H54 (cell line): Measurements from ENCODE around the gene RERE.
A peak's percentile ranks its signal among the peaks of the same experiment; 100 is the strongest.

ENCODE experiments used
- DNase-seq: peaks from one replicate; pipeline ENCODE4 v3.0.0; 2011; ENCODE audit warnings: low spot score, mixed read lengths; ENCODE audit not compliant: insufficient read length
- FAIRE-seq: peaks from 3 replicates; lab custom pipeline; 2011; peaks lifted over from hg19 to GRCh38; lab: Jason Lieb, UNC
- POLR2A ChIP-seq: IDR thresholded peaks from 2 replicates; pipeline ENCODE4 v1.6.1; 2011; ENCODE audit warnings: low read depth, mild to moderate bottlenecking, low read length

The RERE gene

GRCh38 chr1:8717148-8717547, 100.3 kb downstream of the RERE start:
- TF ChIP-seq POLR2A: no peak
- DNase-seq: no peak
- no peak for FAIRE-seq

GRCh38 chr1:8716238-8716637, 101.2 kb downstream of the RERE start:
- no peak for DNase-seq
- no peak for TF ChIP-seq POLR2A
- no peak for FAIRE-seq

- DNase-seq: no peak
- no peak for TF ChIP-seq POLR2A
- FAIRE-seq: no peak
These were observed 103.3 kb downstream of the RERE start for GRCh38 chr1:8714173-8714572.

GRCh38 chr1:8712413-8713231, 104.8 kb downstream of the RERE start:
- DNase-seq (no peak), FAIRE-seq (peak; percentile 66)
- TF ChIP-seq POLR2A: no peak

GRCh38 chr1:8711873-8712412, 105.5 kb downstream of the RERE start:
- FAIRE-seq: no peak
- no peak for DNase-seq
- no peak for TF ChIP-seq POLR2A

DNA sequence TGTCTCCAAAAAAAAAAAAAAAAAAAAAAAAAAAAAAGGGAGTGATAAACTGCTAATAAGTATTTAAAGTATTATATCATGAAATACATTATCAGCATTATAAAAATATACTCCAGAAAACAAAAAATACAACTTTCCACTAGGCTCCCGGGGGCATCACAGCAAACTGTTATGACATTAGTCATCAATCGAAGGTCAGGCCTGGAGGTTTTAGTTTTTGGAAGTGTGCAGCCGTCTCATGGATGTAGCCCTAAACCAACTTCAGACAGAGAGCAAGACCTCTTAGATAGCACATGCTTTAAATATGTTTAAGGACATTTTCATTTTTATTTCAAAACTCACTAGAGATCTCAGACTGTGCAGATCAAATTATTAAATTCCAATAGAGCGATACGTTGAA, 106.3 kb downstream of the RERE start:
- DNase-seq: no peak
- FAIRE-seq: no peak

DNA sequence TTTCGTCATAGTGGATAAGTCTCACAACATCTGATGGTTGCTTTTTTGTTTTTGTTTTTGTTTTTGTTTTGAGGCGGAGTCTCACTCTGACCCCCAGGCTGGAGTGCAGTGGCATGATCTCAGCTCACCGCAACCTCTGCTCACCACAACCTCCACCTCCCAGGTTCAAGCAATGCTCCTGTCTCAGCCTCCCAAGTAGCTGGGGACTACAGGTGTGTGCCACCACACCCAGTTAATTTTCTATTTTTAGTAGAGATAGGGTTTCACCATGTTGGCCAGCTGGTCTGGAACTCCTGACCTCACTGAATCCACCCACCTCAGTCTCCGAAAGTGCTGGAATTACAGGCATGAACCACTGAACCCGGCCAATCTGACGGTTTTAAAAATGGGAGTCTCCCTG, 109.2 kb downstream of the RERE start:
- TF ChIP-seq POLR2A: no peak
- DNase-seq (no peak), FAIRE-seq (no peak)

More for the DNA sequence above, 106.3 kb downstream of the RERE start:
- no peak for TF ChIP-seq POLR2A

DNA sequence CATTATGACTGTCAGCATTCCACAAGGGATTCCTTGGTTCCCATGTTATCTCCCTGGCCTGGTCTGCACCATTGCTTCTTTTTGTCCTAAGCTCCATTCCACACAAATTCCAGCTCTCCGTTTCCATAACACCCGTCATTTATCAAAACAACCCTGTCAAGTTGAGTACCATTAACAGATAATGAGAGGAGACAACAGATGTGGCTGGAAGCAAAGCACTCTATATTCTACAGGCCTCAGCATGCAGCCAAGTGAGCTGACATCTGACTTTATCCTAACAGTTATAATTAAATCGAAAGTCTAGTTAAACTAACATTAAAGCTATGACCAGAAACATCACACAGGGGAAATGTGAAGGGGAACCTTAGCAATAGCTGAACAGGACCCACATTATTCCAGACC, 110.4 kb downstream of the RERE start:
- FAIRE-seq: peak; percentile 45
- no peak for DNase-seq
- no peak for TF ChIP-seq POLR2A

GRCh38 chr1:8706291-8706690, 111.1 kb downstream of the RERE start:
- FAIRE-seq (no peak), DNase-seq (no peak)
- TF ChIP-seq POLR2A: no peak

GRCh38 chr1:8704866-8705506, 112.5 kb downstream of the RERE start:
- TF ChIP-seq POLR2A: no peak
- FAIRE-seq (no peak), DNase-seq (no peak)

GRCh38 chr1:8702850-8703810, 114.3 kb downstream of the RERE start:
- DNase-seq: peak; percentile 61
- peak; percentile 89 for FAIRE-seq
- TF ChIP-seq POLR2A: peak; percentile 81

GRCh38 chr1:8702472-8702849, 115.0 kb downstream of the RERE start:
- TF ChIP-seq POLR2A: no peak
- FAIRE-seq: no peak
- no peak for DNase-seq

DNA sequence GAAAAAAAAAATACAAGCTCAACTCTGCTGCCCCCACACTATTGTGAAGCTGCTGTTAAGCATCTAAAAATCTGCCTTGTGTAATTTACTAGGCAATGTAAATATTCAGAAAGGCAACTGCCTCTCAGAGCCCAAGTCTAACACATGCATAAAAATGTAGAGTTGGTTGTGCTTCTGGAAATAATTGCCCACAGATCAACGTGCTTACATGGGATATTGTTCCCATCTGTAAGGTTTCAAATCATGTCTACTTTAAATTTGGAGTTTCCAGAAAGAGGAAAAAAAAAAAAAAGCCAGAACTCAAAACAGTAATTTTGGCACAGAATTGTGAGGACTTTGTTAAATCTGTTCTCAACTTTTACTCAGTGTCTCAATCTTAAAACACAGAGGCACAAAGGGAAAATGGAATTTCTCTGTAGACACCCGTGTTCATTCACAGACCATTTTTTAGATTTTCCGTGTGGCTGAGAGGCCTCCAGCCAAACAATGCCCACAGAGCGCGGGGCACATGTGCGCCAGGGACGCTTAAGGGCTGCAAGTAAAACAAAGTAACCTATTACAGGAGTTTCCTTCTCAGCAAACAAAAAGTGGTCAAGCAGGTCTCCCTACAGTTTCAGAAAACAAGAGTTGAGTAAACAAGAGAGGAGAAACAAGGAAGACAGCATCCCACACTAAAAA, 115.5 kb downstream of the RERE start:
- no peak for DNase-seq

More for the DNA sequence above, 115.5 kb downstream of the RERE start:
- TF ChIP-seq POLR2A: no peak
- FAIRE-seq: no peak
